ENCODE measurements around the gene C1orf210.

DNA sequence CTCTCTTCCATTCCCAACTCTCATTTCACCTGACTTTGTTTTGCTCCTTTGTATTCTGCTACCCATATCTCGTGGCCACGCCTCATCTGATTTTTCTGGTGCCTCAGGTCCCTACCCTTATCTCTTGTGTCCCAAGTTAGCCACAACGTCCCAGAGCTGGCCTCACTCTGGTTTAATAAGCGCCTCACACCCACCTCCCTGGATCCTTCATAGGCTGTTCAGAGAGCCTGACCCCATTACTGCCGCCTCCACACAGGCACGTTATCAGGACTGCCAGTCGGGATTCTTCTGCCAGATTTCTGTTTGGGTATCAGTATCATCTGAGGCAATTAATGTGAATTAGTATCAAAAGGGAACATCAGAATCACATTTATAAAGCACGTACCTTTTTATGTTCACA is 50.3 kb downstream of the C1orf210 start:
- TF ChIP-seq, protein P1, sequence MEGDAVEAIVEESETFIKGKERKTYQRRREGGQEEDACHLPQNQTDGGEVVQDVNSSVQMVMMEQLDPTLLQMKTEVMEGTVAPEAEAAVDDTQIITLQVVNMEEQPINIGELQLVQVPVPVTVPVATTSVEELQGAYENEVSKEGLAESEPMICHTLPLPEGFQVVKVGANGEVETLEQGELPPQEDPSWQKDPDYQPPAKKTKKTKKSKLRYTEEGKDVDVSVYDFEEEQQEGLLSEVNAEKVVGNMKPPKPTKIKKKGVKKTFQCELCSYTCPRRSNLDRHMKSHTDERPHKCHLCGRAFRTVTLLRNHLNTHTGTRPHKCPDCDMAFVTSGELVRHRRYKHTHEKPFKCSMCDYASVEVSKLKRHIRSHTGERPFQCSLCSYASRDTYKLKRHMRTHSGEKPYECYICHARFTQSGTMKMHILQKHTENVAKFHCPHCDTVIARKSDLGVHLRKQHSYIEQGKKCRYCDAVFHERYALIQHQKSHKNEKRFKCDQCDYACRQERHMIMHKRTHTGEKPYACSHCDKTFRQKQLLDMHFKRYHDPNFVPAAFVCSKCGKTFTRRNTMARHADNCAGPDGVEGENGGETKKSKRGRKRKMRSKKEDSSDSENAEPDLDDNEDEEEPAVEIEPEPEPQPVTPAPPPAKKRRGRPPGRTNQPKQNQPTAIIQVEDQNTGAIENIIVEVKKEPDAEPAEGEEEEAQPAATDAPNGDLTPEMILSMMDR (conservative IDR thresholded peaks at IDR 0.05; ENCODE audit: low read length), result no peak
- no peak for TF ChIP-seq EZH2phosphoT487 (IDR thresholded peaks at IDR 0.05; ENCODE audit: borderline replicate concordance)

Measured in Loucy (cell line).